Cardiac fibroblast (primary cell): ENCODE data around the gene CORO2B.
A peak's percentile ranks its signal among the peaks of the same experiment; 100 is the strongest.

Source experiments
- DNase-seq, 2 donors: peaks; one replicate each; pipeline versions ENCODE4 v3.0.0 to v3.0.0-alpha.2; 2010; ENCODE audit warnings: low read depth in 2 of 2
- H3K4me3 ChIP-seq, 2 donors: replicated peaks in 1 of 2; 1 replicate in 1 of 2; 2 replicates in 1 of 2; pipeline ENCODE4 v1.5.1; 2011; ENCODE audit warnings: low read depth in 2 of 2, low read length in 2 of 2, mild to moderate bottlenecking in 2 of 2, moderate library complexity in 1 of 2
- CTCF ChIP-seq: IDR thresholded peaks from one replicate; pipeline ENCODE4 v1.5.1; 2011; ENCODE audit warnings: low read depth, mild to moderate bottlenecking, low read length, inconsistent platforms

CORO2B gene

GRCh38 chr15:68541743-68542142 lies 37.0 kb upstream of the CORO2B start:
- TF ChIP-seq CTCF, result no peak
- H3K4me3 ChIP-seq, result no peak overlapping the region
- DNase-seq, result no peak

GRCh38 chr15:68542348-68542747 lies 36.4 kb upstream of the CORO2B start:
- DNase-seq, result no peak
- no peak overlapping the region for H3K4me3 ChIP-seq
- TF ChIP-seq CTCF, result no peak

GRCh38 chr15:68542771-68543164 lies 36.0 kb upstream of the CORO2B start:
- TF ChIP-seq CTCF, result no peak
- no peak overlapping the region for H3K4me3 ChIP-seq
- DNase-seq, result no peak

- H3K4me3 ChIP-seq, result no peak overlapping the region
- no peak for TF ChIP-seq CTCF
- DNase-seq, result peak; percentile 91 to 96
Measured at GRCh38 chr15:68543165-68544008, 35.4 kb upstream of the CORO2B start.

- no peak for TF ChIP-seq CTCF
- no peak overlapping the region for H3K4me3 ChIP-seq
- DNase-seq, result no peak
Measured at GRCh38 chr15:68546318-68546717, 32.5 kb upstream of the CORO2B start.

- no peak for TF ChIP-seq CTCF
- DNase-seq, result no peak
- H3K4me3 ChIP-seq, result no peak overlapping the region
Measured at GRCh38 chr15:68548364-68548763, 30.4 kb upstream of the CORO2B start.

- H3K4me3 ChIP-seq, result no peak overlapping the region
- no peak for DNase-seq
- no peak for TF ChIP-seq CTCF
Measured at GRCh38 chr15:68550004-68550403, 28.8 kb upstream of the CORO2B start.
